ENCODE measurements around the gene MYO15B.

MYO15B gene

GRCh38 chr17:75614556-75615270 lies 27.1 kb downstream of the MYO15B start:
- no peak for DNase-seq (ENCODE audit: low read depth, low spot score)
- H3K4me1 ChIP-seq (ENCODE audit: control insufficient read depth, insufficient read depth, low read length) = no peaks in the 10 kb centered on the region
- no peaks in the 10 kb centered on the region for H3K9me3 ChIP-seq (ENCODE audit: control insufficient read depth, insufficient read depth, low read length)
- no peaks in the 10 kb centered on the region for H3K27me3 ChIP-seq (ENCODE audit: control insufficient read depth, insufficient read depth, low read length)
- no peak overlapping the region for H3K4me3 ChIP-seq (ENCODE audit: low read length)
- no peak overlapping the region for H3K27ac ChIP-seq (ENCODE audit: low read length)
- WGBS (ENCODE audit: insufficient coverage, insufficient read length) = no CpG with 5 or more reads among the region's 19 CpGs
- H3K36me3 ChIP-seq (ENCODE audit: control insufficient read depth, insufficient read depth, low read length) = no peaks in the 10 kb centered on the region; the same call in 1 of the 2 replicates

- no peaks in the 10 kb centered on the region for H3K27me3 ChIP-seq (ENCODE audit: control insufficient read depth, insufficient read depth, low read length)
- H3K4me3 ChIP-seq (ENCODE audit: low read length) = no peak overlapping the region
- no peaks in the 10 kb centered on the region; the same call in 1 of the 2 replicates for H3K36me3 ChIP-seq (ENCODE audit: control insufficient read depth, insufficient read depth, low read length)
- WGBS (ENCODE audit: insufficient coverage, insufficient read length) = no CpG with 5 or more reads among the region's 11 CpGs
- H3K9me3 ChIP-seq (ENCODE audit: control insufficient read depth, insufficient read depth, low read length) = no peaks in the 10 kb centered on the region
- no peak for DNase-seq (ENCODE audit: low read depth, low spot score)
- H3K27ac ChIP-seq (ENCODE audit: low read length) = no peak overlapping the region
- no peaks in the 10 kb centered on the region for H3K4me1 ChIP-seq (ENCODE audit: control insufficient read depth, insufficient read depth, low read length)
These were observed 27.7 kb downstream of the MYO15B start for GRCh38 chr17:75615301-75615700.

DNA sequence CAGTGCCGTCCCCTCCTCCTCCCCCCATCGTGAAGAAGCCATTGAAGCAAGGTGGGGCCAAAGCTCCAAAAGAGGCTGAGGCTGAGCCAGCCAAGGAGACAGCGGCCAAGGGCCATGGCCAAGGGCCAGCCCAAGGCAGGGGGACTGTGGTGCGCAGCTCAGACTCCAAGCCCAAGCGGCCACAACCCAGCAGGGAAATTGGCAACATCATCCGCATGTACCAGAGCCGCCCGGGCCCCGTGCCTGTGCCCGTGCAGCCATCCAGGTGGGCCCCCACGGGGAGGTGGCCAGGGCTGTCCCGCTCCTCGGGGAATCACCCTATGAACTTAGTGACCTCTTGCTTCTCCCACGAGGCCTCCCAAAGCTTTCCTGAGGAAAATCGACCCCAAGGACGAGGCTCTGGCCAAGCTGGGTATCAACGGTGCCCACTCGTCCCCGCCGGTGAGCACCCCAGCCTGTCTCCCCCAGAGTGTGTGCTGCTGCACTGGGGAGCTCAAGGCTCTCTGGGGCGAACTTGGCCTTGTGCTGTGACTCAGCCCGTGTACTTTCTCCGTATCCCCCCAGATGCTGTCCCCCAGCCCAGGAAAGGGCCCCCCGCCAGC lies 29.0 kb downstream of the MYO15B start:
- Histone ChIP-seq H3K4me1 (ENCODE audit: control insufficient read depth, insufficient read depth, low read length) (no peaks in the 10 kb centered on the region), H3K36me3 (ENCODE audit: control insufficient read depth, insufficient read depth, low read length) (no peaks in the 10 kb centered on the region; the same call in 1 of the 2 replicates), H3K27ac (ENCODE audit: low read length) (no peak overlapping the region), H3K4me3 (ENCODE audit: low read length) (no peak overlapping the region), H3K27me3 (ENCODE audit: control insufficient read depth, insufficient read depth, low read length) (no peaks in the 10 kb centered on the region), H3K9me3 (ENCODE audit: control insufficient read depth, insufficient read depth, low read length) (no peaks in the 10 kb centered on the region)
- DNase-seq (ENCODE audit: low read depth, low spot score) = no peak
- WGBS (ENCODE audit: insufficient coverage, insufficient read length) = no CpG with 5 or more reads among the region's 24 CpGs

DNA sequence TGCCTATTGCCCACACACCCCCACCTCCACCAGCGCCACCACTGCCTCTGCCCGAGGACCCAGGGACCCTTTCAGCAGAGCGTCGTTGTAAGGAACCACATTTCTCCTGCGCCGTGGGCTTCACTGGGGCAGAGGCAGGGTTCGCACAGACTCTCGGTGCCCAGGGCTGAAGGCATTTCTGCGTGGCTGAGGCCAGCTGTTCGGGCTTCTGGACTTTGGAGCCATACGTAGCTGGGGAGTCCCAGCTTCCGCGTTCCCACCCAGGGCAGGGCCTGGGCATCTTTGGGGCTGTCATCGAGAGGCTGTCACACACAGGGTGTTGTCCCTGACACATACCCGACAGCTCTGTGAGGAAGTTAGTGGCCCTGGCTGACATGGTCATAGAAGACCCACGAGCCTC lies 29.6 kb downstream of the MYO15B start:
- Histone ChIP-seq H3K4me3 (ENCODE audit: low read length) (no peak overlapping the region), H3K27ac (ENCODE audit: low read length) (no peak overlapping the region), H3K9me3 (ENCODE audit: control insufficient read depth, insufficient read depth, low read length) (no peaks in the 10 kb centered on the region), H3K36me3 (ENCODE audit: control insufficient read depth, insufficient read depth, low read length) (no peaks in the 10 kb centered on the region; the same call in 1 of the 2 replicates), H3K4me1 (ENCODE audit: control insufficient read depth, insufficient read depth, low read length) (no peaks in the 10 kb centered on the region), H3K27me3 (ENCODE audit: control insufficient read depth, insufficient read depth, low read length) (no peaks in the 10 kb centered on the region)
- no peak for DNase-seq (ENCODE audit: low read depth, low spot score)
- WGBS (ENCODE audit: insufficient coverage, insufficient read length) = no CpG with 5 or more reads among the region's 16 CpGs

DNA sequence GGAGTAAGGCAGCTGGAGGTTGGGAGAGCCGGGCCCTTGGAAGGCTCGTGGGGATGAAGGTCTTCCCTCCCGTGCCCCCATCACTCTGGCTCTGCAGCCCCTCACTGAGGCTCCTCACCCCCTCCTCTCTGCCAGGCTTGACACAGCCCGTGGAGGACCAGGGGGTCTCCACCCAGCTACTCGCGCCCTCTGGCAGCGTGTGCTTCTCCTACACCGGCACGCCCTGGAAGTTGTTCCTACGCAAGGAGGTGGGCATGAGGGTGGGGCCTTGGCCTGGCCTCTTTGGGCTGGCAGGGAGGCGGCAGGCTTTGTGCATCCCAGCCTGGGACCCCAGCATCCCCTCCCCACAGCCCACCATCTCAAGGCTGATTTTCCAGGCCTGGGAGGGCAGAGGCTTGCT lies 30.1 kb downstream of the MYO15B start:
- no peaks in the 10 kb centered on the region for H3K4me1 ChIP-seq (ENCODE audit: control insufficient read depth, insufficient read depth, low read length)
- no peak overlapping the region for H3K27ac ChIP-seq (ENCODE audit: low read length)
- no peak overlapping the region for H3K4me3 ChIP-seq (ENCODE audit: low read length)
- no peak for DNase-seq (ENCODE audit: low read depth, low spot score)
- no peaks in the 10 kb centered on the region for H3K27me3 ChIP-seq (ENCODE audit: control insufficient read depth, insufficient read depth, low read length)
- H3K9me3 ChIP-seq (ENCODE audit: control insufficient read depth, insufficient read depth, low read length) = no peaks in the 10 kb centered on the region
- no peaks in the 10 kb centered on the region; the same call in 1 of the 2 replicates for H3K36me3 ChIP-seq (ENCODE audit: control insufficient read depth, insufficient read depth, low read length)
- no CpG with 5 or more reads among the region's 11 CpGs for WGBS (ENCODE audit: insufficient coverage, insufficient read length)

DNA sequence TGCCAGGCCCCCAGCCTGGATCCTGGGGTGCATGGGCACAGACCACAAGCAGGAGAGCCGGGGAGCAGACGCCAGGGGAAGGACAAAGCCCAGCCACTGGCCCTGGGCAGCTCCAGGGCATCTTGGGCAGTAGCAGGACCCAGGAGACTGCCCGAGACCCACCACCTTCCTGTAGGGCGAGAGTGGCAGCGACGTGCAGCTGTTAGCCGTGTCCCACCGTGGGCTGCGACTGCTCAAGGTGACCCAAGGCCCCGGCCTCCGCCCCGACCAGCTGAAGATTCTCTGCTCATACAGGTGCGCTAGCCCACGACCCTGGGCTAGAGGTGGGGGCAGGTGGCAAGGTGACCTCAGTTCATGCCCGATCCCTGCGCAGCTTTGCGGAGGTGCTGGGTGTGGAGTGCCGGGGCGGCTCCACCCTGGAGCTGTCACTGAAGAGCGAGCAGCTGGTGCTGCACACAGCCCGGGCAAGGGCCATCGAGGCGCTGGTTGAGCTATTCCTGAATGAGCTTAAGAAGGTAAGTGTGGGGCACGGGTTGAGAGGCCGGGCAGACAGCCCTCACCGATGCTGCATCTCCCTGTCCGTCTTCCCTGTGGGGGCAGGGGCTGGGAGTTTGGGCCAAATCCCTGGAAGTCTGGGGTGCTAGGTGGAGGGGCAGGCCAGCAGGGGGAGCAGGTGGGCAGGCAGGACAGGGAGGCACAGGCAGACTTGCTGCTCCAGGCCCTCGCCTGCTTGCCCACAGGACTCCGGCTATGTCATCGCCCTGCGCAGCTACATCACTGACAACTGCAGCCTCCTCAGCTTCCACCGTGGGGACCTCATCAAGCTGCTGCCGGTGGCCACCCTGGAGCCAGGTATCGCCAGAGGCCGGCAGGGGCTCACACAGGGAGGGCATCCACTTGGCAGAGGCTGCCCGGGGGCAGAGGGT lies 32.2 kb downstream of the MYO15B start:
- Histone ChIP-seq H3K36me3 (ENCODE audit: control insufficient read depth, insufficient read depth, low read length) (no peaks in the 10 kb centered on the region; the same call in 1 of the 2 replicates), H3K27ac (ENCODE audit: low read length) (no peak overlapping the region), H3K4me1 (ENCODE audit: control insufficient read depth, insufficient read depth, low read length) (no peaks in the 10 kb centered on the region), H3K27me3 (ENCODE audit: control insufficient read depth, insufficient read depth, low read length) (no peaks in the 10 kb centered on the region), H3K9me3 (ENCODE audit: control insufficient read depth, insufficient read depth, low read length) (no peaks in the 10 kb centered on the region), H3K4me3 (ENCODE audit: low read length) (no peak overlapping the region; the same call in 1 of the 2 replicates)
- WGBS (ENCODE audit: insufficient coverage, insufficient read length) = no CpG with 5 or more reads among the region's 36 CpGs
- DNase-seq (ENCODE audit: low read depth, low spot score) = no peak

GRCh38 chr17:75621489-75621888 lies 33.9 kb downstream of the MYO15B start:
- DNase-seq (ENCODE audit: low read depth, low spot score) = no peak
- no peak overlapping the region for H3K4me3 ChIP-seq (ENCODE audit: low read length)
- no peaks in the 10 kb centered on the region for H3K27me3 ChIP-seq (ENCODE audit: control insufficient read depth, insufficient read depth, low read length)
- H3K36me3 ChIP-seq (ENCODE audit: control insufficient read depth, insufficient read depth, low read length) = no peaks in the 10 kb centered on the region
- 0 out of 2 replicates have a peak, but pooled peaks cover 1% of the 10 kb centered on the region for H3K4me1 ChIP-seq (ENCODE audit: control insufficient read depth, insufficient read depth, low read length)
- no peak overlapping the region for H3K27ac ChIP-seq (ENCODE audit: low read length)
- no peaks in the 10 kb centered on the region for H3K9me3 ChIP-seq (ENCODE audit: control insufficient read depth, insufficient read depth, low read length)
- no CpG with 5 or more reads among the region's 4 CpGs for WGBS (ENCODE audit: insufficient coverage, insufficient read length)

DNA sequence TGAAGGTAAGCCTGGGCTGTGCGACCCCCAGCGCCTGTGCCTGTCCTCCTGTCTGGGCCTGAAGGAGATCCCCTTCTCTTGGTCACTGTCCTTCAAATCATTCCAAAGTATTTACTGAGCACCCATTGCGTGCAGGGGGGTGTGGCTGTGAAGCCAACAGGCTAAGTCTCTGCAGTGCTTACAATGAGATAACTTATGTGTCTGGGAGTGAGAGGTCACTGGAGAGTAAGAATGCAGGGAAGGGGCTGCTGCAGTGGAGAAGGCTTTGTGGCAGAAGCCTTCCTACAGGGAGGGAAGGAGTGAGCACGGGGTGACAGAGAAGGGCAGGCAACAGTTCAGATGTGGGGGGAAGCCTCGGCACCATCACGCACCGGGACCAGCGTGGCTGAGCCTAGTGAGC lies 34.5 kb downstream of the MYO15B start:
- no peak overlapping the region for H3K27ac ChIP-seq (ENCODE audit: low read length)
- H3K4me1 ChIP-seq (ENCODE audit: control insufficient read depth, insufficient read depth, low read length) = 0 out of 2 replicates have a peak, but pooled peaks cover 1% of the 10 kb centered on the region
- no peak overlapping the region for H3K4me3 ChIP-seq (ENCODE audit: low read length)
- no peaks in the 10 kb centered on the region for H3K9me3 ChIP-seq (ENCODE audit: control insufficient read depth, insufficient read depth, low read length)
- DNase-seq (ENCODE audit: low read depth, low spot score) = no peak
- no CpG with 5 or more reads among the region's 8 CpGs for WGBS (ENCODE audit: insufficient coverage, insufficient read length)
- H3K36me3 ChIP-seq (ENCODE audit: control insufficient read depth, insufficient read depth, low read length) = no peaks in the 10 kb centered on the region
- H3K27me3 ChIP-seq (ENCODE audit: control insufficient read depth, insufficient read depth, low read length) = no peaks in the 10 kb centered on the region

DNA sequence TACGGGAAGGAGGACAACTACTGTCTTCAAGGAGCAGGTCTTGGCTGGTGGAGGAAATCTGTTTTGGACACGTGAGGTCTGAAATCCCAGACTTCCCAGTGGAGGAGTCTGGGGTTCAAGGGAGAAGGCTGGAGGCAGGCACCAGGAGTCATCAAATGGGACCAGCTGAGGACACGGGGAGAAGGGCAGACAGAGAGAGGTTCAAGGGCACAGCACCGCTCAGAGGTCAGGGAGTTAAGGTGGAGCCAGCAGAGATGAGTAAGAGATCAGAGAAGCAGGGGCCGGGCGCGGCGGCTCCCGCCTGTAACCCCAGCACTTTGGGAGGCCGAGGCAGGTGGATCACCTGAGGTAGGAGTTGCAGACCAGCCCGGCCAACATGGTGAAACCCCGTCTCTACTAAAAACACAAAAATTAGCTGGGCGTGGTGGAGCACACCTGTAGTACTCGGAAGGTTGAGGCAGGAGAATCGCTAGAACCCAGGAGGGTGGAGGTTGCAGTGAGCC lies 35.2 kb downstream of the MYO15B start:
- Histone ChIP-seq H3K36me3 (ENCODE audit: control insufficient read depth, insufficient read depth, low read length) (no peaks in the 10 kb centered on the region), H3K4me1 (ENCODE audit: control insufficient read depth, insufficient read depth, low read length) (0 out of 2 replicates have a peak, but pooled peaks cover 1% of the 10 kb centered on the region), H3K27ac (ENCODE audit: low read length) (no peak overlapping the region), H3K27me3 (ENCODE audit: control insufficient read depth, insufficient read depth, low read length) (no peaks in the 10 kb centered on the region), H3K4me3 (ENCODE audit: low read length) (no peak overlapping the region), H3K9me3 (ENCODE audit: control insufficient read depth, insufficient read depth, low read length) (no peaks in the 10 kb centered on the region)
- WGBS (ENCODE audit: insufficient coverage, insufficient read length) = no CpG with 5 or more reads among the region's 15 CpGs
- no peak for DNase-seq (ENCODE audit: low read depth, low spot score)

DNA sequence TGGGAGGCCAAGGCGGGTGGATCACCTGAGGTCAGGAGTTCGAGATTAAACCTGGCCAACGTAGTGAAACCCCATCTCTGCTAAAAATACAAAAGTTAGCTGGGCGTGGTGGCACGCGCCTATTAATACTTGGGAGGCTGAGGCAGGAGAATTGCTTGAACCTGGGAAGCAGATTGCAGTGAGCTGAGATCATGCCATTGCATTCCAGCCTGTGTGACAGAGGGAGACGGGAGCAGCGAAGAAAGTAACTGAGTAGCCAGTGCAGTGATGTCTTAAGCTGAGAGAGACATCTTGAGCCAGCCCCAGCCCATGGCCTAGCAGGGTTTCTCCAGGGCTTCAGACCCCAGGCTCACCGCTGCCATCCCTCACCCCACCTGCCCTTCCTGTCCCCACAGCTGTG lies 35.8 kb downstream of the MYO15B start:
- Histone ChIP-seq H3K27me3 (ENCODE audit: control insufficient read depth, insufficient read depth, low read length) (no peaks in the 10 kb centered on the region), H3K4me1 (ENCODE audit: control insufficient read depth, insufficient read depth, low read length) (0 out of 2 replicates have a peak, but pooled peaks cover 1% of the 10 kb centered on the region), H3K36me3 (ENCODE audit: control insufficient read depth, insufficient read depth, low read length) (no peaks in the 10 kb centered on the region), H3K9me3 (ENCODE audit: control insufficient read depth, insufficient read depth, low read length) (no peaks in the 10 kb centered on the region), H3K4me3 (ENCODE audit: low read length) (no peak overlapping the region), H3K27ac (ENCODE audit: low read length) (no peak overlapping the region)
- no CpG with 5 or more reads among the region's 9 CpGs for WGBS (ENCODE audit: insufficient coverage, insufficient read length)
- DNase-seq (ENCODE audit: low read depth, low spot score) = no peak

Measured in iPS DF 6.9 (cell line).